ENCODE data around the gene BCO2. TPM values are rescaled to one million over a fixed set of nuclear protein-coding genes. Genes with fewer than 3 reads are reported as not detected.
"Not testable (repeated sequence)": the region's sequence is repeated elsewhere in the genome, so short reads cannot be mapped to it uniquely, and the experiment has no call there.

Gene BCO2
- total RNA-seq, 2 experiments from 2014 or later, result 1.0 to 1.4 TPM

DNA sequence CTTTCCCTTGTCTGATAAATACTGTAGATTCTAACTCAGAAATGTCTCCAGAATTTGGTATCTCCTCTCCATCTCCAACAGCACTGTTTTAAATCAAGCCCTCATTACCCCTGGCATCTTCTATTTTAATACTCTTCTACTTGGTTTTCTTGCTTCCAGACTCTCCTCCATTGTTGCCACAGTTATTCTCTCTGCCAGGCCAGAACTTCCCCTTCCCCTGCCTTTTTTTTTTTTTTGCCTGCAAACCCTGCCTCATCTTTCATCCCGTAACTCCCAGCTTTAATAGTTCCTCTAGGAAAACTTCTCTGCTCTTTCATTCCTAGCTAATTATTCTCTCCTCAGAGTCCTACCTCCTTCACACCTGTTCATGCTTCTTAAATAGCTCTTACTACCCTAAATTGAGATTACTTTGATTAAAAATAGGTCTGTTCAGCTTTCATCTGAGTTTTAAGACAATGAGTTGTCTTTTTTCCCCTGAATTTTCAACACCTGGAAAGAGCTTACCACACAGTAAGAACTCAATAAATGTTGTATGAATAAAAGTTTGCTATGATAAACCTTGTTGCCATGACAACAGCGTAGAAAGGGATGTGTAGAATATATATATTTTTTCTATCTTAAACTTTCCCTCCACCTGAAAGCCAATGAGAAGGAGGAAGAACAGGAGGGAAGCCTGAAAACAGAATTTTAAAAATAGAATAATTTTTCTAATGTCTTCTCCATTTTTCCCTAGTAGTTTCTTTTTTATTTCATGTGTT lies 15.0 kb upstream of the BCO2 start:
- CTCF ChIA-PET, result no interaction called here
- H3K27me3 Mint-ChIP-seq, result peaks cover 17% of the 10 kb centered on the region

DNA sequence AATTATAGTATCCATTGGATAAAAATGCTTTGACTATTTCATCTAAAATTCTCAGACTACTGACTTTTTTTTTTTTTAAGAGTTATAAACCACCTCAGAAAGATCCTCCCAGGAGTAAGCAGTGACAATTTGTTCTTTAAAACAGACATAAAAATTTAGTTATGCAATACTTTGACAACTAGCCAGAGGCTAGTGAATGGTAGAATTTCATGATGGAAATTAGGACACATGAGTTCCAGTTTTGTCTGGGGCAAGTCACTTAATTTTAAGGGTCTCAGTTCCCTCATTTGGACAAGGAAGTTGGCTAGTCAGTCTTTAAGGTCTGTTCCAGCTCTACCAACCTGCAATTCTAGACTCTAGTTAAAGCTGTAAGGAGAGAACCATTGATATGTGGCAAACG lies 14.3 kb upstream of the BCO2 start:
- POLR2A ChIA-PET, result no interaction called here
- Mint-ChIP-seq H3K27ac (no peak overlapping the region), H3K4me3 (no peak overlapping the region), H3K27me3 (peaks cover 17% of the 10 kb centered on the region), H3K36me3 (ENCODE audit: low read depth) (no peaks in the 10 kb centered on the region), H3K4me1 (peaks cover 2% of the 10 kb centered on the region), H3K9me3 (no peaks in the 10 kb centered on the region)
- CTCF ChIA-PET, result no interaction called here
- DNase-seq, result no peak

More for the DNA sequence above, 15.0 kb upstream of the BCO2 start:
- Mint-ChIP-seq H3K4me3 (no peak overlapping the region), H3K9me3 (no peaks in the 10 kb centered on the region), H3K27ac (no peak overlapping the region), H3K4me1 (peaks cover 2% of the 10 kb centered on the region), H3K36me3 (ENCODE audit: low read depth) (no peaks in the 10 kb centered on the region)
- DNase-seq, result no peak
- POLR2A ChIA-PET, result no interaction called here

DNA sequence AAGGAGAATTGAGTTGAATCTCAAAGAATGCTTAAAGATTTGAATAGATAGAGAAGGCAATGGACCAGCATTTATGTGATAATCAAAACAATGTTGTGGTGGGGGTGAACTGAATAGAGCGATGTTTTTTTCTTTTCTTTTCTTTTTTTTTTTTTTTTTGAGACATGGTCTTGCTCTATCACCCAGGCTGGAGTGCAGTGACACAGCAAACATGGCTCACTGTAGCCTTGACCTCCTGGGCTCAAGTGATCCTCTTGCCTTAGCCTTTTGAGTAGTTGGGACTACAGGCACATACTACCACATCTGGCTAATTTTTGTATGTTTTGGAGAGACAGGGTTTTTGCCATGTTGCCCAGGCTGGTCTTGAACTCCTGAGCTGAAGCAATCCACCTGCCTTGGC lies 13.1 kb upstream of the BCO2 start:
- H3K36me3 Mint-ChIP-seq (ENCODE audit: low read depth); H3K4me3 Mint-ChIP-seq; H3K27ac Mint-ChIP-seq; POLR2A ChIA-PET; DNase-seq; H3K9me3 Mint-ChIP-seq; H3K4me1 Mint-ChIP-seq; CTCF ChIA-PET: not testable (repeated sequence)
- peaks cover 17% of the 10 kb centered on the region for H3K27me3 Mint-ChIP-seq

DNA sequence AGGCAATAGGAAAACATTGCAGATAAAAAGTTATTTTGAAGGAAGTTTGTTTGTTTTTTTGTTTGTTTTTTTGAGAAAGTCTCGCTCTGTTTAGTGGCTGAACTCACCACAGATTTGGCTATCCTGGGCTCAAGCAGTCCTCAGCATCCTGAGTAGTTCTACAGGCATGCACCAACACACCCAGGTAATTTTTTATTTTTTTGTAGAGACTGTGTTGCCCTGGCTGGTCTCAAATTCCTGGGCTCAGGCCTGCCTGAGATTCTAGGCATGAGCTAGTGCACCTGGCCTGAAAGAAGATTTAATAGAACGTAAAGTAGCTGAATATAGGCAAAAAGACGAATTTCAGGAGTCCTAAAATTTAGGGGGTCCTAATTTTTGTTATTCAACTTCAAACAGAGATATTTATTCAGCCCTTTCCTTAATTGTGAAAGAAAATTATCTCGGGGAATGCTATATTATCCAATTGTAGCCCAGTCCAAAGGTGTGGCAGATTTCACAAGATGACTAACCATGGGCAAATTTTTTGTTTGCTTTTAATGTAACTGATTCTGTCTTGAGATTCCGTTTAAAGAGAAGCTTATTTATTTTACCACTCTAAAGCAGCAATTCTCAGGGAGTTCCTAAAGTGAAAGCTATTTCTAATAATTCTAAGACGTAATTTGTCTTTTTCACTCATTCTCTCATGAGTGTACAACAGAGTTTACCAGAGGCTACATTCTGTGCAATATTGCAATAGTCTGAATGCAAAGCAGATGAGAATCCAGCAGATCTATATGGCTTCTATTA lies 12.4 kb upstream of the BCO2 start:
- Mint-ChIP-seq H3K27me3 (peaks cover 17% of the 10 kb centered on the region), H3K9me3 (no peaks in the 10 kb centered on the region), H3K27ac (no peak overlapping the region), H3K4me3 (no peak overlapping the region), H3K36me3 (ENCODE audit: low read depth) (no peaks in the 10 kb centered on the region), H3K4me1 (no peaks in the 10 kb centered on the region)
- ChIA-PET POLR2A (no interaction called here), CTCF (no interaction called here)
- no peak for DNase-seq

DNA sequence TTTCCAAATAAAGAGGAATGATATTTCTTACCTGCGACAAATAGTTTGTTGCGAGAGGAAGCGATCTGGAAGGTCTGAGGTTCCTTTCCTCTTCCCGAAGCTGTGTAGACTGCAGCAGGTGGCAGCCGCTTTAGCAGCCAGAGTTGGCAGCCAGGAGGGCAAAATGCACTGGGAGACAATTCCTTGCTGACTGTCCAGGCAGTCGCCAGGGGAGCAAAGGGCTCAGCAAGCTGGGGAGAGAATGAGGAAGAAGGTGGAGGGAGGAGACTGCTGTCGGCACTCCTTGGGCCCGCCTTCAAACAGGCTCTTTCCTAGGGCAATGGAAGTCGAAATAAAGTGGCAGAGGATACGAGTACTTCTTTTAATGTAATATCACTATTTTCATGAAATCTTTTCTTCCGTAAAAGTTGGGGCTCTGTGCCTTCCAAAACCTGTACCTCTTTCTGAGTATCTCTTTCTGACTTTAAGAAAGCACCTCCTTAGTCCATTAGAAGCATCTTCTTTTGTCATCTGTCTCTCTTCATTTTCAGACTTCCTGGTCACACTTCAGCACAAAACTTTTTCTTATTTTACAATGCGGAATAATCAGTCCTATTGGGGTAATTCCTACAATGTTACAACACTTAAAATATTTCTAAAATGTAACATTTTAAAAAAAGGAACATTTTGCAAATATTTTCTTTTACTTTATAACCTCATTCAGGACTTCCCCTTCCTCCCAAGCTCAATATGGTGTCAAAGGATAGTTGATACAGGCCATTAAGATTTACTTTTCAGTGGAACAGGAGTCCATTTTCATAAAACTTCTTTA lies 11.2 kb upstream of the BCO2 start, which contains the start of gene IL18:
Gene IL18 (minus strand): TSS at position 220 of the 811 bp plus-strand sequence. CDS start 9,041 bp downstream, outside the sequence.
- no peak for DNase-seq
- Mint-ChIP-seq H3K36me3 (ENCODE audit: low read depth) (no peaks in the 10 kb centered on the region), H3K4me3 (no peak within 1 kb of the TSS), H3K27me3 (peaks cover 17% of the 10 kb centered on the region), H3K27ac (no peak within 1 kb of the TSS), H3K4me1 (no peaks in the 10 kb centered on the region), H3K9me3 (no peaks in the 10 kb centered on the region)
- ChIA-PET CTCF (interaction anchor here (0.6 kb wide), 1 partner anchor 115 kb away, joined by 5 read pairs; no protein-coding TSS in a partner anchor), POLR2A (no interaction called here)

DNA sequence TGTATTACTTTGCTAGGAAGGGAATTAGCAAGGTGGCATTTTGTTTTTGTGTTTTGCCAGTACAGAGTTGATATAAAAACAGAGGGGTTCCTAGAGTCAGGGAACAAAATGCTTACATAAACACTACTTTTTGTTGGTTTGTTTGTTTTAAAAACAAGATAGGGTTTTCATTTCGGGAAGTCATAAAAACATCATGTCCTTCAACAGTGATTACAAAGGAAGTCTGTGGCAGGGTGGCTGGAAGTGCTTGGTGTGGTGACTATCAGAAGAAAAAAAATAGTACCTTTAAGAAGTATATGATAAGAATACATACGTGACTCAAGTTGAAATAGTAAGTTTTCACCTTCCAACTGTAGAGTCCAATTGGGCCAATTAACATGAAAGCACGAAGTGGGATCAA lies 10.3 kb upstream of the BCO2 start:
- H3K36me3 Mint-ChIP-seq (ENCODE audit: low read depth), result no peaks in the 10 kb centered on the region
- CTCF ChIA-PET, result no interaction called here
- H3K4me1 Mint-ChIP-seq, result no peaks in the 10 kb centered on the region
- H3K27ac Mint-ChIP-seq, result no peak overlapping the region
- peaks cover 16% of the 10 kb centered on the region for H3K27me3 Mint-ChIP-seq
- POLR2A ChIA-PET, result no interaction called here
- H3K9me3 Mint-ChIP-seq, result no peaks in the 10 kb centered on the region
- H3K4me3 Mint-ChIP-seq, result no peak overlapping the region
- no peak for DNase-seq

DNA sequence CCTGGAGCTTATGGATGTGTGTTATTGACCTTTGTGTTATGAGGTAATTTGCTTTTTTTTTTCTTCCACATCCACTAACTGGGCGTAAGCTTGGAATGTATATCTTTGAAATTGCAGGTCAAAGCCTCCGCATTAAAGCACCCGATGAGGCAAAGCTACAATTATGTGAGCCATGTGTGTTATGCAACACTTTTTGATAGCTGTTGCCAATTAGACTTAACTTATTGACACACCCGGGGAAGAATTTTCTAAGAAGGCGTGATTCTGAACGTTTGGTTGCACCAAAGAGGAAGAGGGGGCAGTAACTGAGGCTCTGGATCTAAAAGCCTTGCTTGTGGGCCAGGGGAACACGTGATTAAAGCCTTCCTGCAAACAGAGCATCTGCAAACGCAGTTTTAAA lies 8.8 kb upstream of the BCO2 start:
- Mint-ChIP-seq H3K27ac (no peak overlapping the region), H3K36me3 (ENCODE audit: low read depth) (no peaks in the 10 kb centered on the region), H3K4me1 (no peaks in the 10 kb centered on the region), H3K9me3 (no peaks in the 10 kb centered on the region), H3K27me3 (peaks cover 16% of the 10 kb centered on the region), H3K4me3 (no peak overlapping the region)
- no peak for DNase-seq
- ChIA-PET POLR2A (no interaction called here), CTCF (interaction anchor here (2.1 kb wide), 1 partner anchor 9 kb away, joined by 11 read pairs; the partner anchor contains the start of gene BCO2)

DNA sequence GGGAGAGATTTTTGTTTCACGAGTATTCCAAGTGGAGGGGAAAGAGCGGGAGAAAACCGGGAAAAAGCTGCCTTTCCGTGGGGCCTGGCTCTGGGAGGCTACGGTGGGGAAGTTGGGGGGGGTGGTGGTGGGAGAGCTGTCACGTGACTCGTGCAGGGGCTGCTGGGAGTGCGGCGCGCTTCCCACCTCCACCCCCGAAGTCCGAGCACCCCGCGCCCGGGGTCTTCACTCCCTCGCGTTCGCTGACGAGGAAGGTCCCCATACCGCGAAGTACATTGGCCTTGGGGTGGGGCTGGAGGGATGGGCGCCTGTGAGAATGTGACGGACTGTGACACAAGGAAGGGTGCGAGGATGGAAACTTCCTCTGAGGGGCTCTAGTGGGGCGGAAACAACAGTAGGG lies 8.2 kb upstream of the BCO2 start, which contains the start of gene TEX12:
Gene TEX12 (plus strand): TSS at position 228 of the 400 bp plus-strand sequence. CDS start 1,897 bp downstream, outside the sequence.
- ChIA-PET CTCF (interaction anchor here (2.1 kb wide), 1 partner anchor 8 kb away, joined by 11 read pairs; the partner anchor contains the start of gene BCO2), POLR2A (no interaction called here)
- Mint-ChIP-seq H3K27me3 (peaks cover 14% of the 10 kb centered on the region), H3K27ac (no peak within 1 kb of the TSS), H3K9me3 (no peaks in the 10 kb centered on the region), H3K4me1 (no peaks in the 10 kb centered on the region), H3K36me3 (ENCODE audit: low read depth) (no peaks in the 10 kb centered on the region), H3K4me3 (no peak within 1 kb of the TSS)
- no peak for DNase-seq

DNA sequence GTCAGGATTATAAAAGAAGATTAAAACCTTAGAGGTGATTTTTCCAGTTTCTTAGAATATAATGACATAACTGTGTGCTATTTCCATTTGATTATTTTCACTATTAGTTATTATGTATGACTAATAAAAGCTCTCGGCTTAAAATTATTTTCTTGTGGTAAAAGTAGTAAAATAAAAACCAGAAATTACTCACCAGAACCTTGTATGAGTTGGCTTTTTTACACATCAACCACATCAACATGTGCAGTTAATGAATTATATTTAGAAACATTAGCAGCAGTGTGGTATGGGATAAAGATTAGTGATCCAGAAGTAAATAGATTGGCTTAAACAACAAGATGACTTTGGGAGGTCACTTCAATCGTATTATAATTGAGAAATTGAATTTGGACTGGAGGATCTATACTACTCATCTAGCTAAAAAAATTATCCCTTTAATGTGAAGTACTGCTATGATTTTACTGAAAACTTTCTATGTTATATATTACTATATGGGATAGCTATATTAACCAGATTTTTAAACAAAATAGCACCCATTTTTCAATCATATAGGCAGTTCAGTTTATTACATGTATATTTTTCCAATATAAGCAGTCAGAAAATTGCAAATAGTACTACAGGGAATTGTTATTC lies 2.8 kb upstream of the BCO2 start:
- H3K4me1 Mint-ChIP-seq, result peaks cover 10% of the 10 kb centered on the region
- CTCF ChIA-PET, result interaction anchor here (0.6 to 2.2 kb wide), 2 partner anchors 16 to 59 kb away, joined by 3 to 12 read pairs; no protein-coding TSS in a partner anchor
- peaks cover 13% of the 10 kb centered on the region for H3K27me3 Mint-ChIP-seq
- no peak overlapping the region for H3K27ac Mint-ChIP-seq
- no peaks in the 10 kb centered on the region for H3K9me3 Mint-ChIP-seq
- POLR2A ChIA-PET, result no interaction called here
- no peaks in the 10 kb centered on the region for H3K36me3 Mint-ChIP-seq (ENCODE audit: low read depth)
- no peak for DNase-seq
- H3K4me3 Mint-ChIP-seq, result no peak overlapping the region

DNA sequence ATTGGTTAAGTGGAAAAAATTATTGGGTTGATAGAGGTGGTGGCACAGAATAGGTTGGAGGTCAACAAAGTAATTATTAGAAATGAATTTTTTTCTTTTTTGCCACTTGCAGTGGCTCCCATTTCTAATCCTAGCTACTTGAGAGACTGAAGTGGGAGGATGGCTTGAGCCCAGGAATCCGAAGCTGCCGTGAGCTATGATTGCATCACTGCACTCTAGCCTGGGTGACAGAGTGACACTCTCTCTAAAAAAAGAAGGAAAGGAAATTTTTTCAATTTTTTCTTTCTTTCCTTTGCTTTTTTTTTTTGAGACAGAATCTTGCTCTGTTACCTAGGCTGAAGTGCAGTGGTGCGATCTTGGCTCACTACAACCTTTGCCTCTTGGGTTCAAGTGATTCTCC lies 2.2 kb upstream of the BCO2 start:
- H3K9me3 Mint-ChIP-seq, result no peaks in the 10 kb centered on the region
- ChIA-PET CTCF (interaction anchor here (2.2 kb wide), 1 partner anchor 60 kb away, joined by 12 read pairs; no protein-coding TSS in a partner anchor), POLR2A (no interaction called here)
- peaks cover 10% of the 10 kb centered on the region for H3K4me1 Mint-ChIP-seq
- DNase-seq, result no peak
- H3K27ac Mint-ChIP-seq, result no peak overlapping the region
- H3K36me3 Mint-ChIP-seq (ENCODE audit: low read depth), result no peaks in the 10 kb centered on the region
- peaks cover 16% of the 10 kb centered on the region for H3K27me3 Mint-ChIP-seq
- no peak overlapping the region for H3K4me3 Mint-ChIP-seq

DNA sequence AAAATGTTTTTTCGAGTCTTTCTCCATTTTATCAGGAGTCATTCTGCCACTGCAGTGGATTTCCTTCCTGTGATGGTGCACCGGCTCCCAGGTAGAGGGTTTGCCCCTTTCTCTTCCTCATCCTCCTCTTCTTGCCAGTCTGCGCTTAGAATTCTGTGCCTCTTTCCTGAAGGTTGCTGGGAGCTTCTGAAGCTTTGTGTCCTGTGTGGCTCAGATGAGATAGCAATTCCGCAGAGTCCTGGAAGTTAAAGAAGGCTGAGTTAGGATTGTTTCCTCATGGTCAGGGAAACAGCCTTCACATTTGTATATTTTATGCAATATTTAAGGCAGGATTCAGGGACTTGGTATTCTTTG lies 264 bp downstream of the BCO2 start:
- Mint-ChIP-seq H3K9me3 (no peaks in the 10 kb centered on the region), H3K27ac (no peak overlapping the region), H3K4me1 (peaks cover 10% of the 10 kb centered on the region), H3K36me3 (ENCODE audit: low read depth) (no peaks in the 10 kb centered on the region), H3K27me3 (peaks cover 27% of the 10 kb centered on the region), H3K4me3 (no peak overlapping the region)
- ChIA-PET POLR2A (no interaction called here), CTCF (interaction anchor here (0.6 to 2.1 kb wide), 5 partner anchors 9 to 244 kb away, joined by 3 to 11 read pairs (median 5); partner anchors contain the start of gene TEX12)
- DNase-seq, result no peak

DNA sequence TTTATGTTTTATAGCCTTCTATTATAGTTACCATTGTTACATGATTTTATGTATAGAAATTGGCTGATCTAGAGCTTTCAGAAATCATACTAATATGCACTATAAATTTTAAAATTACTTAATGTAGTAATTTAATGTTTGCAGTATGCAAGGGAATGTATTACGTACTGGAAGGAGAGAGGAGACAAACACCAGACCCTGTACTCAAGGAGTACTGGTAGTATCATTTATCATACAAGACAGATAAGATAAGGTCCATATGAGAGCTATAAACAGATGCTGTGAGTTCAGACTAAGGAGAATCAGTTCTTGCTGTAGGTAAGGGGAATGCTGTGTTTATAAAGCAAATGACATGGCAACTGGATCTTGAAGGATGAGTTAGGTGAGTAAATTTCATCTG lies 765 bp downstream of the BCO2 start:
- H3K27ac Mint-ChIP-seq, result no peak overlapping the region
- H3K4me3 Mint-ChIP-seq, result no peak overlapping the region
- no peak for DNase-seq
- CTCF ChIA-PET, result interaction anchor here (0.6 to 2.1 kb wide), 5 partner anchors 10 to 244 kb away, joined by 3 to 11 read pairs (median 5); partner anchors contain the start of gene TEX12
- peaks cover 10% of the 10 kb centered on the region for H3K4me1 Mint-ChIP-seq
- peaks cover 30% of the 10 kb centered on the region for H3K27me3 Mint-ChIP-seq
- H3K36me3 Mint-ChIP-seq (ENCODE audit: low read depth), result no peaks in the 10 kb centered on the region
- POLR2A ChIA-PET, result no interaction called here
- H3K9me3 Mint-ChIP-seq, result no peaks in the 10 kb centered on the region

Measured in activated CD4-positive, alpha-beta memory T cell treated with anti-CD3 and anti-CD28 coated beads, Interleukin-2, amount 10 ng/mL, durations not matched to agents 7 days and 5 days (primary cell).